HG03565 (cell line): ENCODE data around the gene TCF15.

ENCODE experiments used
- ATAC-seq: cut with Tn5 transposase; IDR thresholded peaks from one replicate; pipeline ENCODE4 v1.9.1; 2021; ENCODE audit warnings: mild to moderate bottlenecking, moderate library complexity; ENCODE audit not compliant: unreplicated experiment

Gene TCF15, protein sequence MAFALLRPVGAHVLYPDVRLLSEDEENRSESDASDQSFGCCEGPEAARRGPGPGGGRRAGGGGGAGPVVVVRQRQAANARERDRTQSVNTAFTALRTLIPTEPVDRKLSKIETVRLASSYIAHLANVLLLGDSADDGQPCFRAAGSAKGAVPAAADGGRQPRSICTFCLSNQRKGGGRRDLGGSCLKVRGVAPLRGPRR

DNA sequence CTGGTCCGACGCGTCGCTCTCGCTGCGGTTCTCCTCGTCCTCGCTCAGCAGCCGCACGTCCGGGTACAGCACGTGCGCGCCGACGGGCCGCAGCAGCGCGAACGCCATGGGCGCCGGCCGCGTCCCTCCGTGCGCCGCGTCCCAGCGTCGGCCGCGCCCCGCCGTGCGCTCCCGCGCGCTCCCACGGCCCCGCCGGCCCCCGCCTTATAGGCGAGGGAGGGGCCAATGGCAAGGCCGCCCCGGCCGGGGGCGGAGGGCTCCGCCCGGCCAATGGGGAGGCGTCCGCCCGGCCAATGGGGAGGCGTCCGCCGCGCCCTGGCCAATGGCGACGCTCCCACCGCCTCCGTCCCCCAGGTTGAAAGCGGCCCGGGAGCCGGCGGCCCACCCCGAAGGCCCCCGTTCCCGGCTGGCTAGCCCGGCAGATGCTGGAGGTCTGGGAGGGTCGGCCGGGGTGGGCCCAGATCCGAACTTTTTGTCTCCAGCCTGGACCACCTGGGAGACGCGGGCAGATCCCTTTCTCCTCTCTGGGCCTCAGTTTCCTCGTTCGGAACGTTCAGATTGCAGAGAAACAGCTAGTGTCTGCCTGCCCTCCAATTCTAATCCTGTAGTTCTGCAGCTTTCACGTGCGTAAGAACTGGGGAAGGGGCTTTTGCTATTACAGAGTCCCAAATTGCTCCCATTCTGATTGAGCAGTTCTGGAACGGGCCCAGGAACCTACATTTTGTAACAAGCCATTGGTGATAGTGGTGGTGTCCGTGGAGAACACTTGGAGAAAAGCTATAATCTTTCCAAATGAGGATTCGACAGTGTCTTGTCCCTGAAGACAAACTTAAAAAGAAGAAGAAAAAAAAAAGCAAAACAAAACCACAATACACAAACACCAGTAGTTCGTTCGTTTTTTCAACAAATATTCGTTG is at the start of gene TCF15:
Gene TCF15, minus strand, starts transcription at position 180 of the 917 bp plus-strand sequence. Its CDS starts 72 bp downstream, at position 108.
- no peak for ATAC-seq

DNA sequence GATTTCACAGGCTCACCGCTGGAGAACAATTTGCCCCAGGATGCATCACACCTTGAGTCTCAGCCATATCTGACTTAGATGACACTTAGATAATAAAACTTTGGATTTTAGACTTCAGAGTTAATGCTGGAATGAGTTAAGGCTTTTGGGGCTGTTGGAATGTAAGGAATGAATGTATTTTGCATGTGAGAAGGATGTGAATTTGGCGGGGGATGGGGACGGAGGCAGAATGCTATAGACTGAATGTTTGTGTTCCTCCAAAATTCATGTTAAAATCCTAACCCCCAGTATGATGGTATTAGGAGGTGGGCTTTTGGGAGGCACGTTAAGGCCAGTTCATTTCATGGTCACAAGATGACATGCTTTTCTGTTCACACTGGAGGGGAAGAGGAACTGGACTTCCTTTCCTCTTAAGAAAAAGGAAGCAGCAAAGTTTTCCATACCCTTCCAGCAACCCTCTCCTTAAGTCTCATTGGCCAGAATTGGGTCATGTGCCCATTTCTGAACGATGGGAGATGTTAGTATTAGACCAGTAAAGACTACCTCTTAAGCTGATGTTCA is 48.7 kb upstream of the TCF15 start:
- no peak for ATAC-seq

DNA sequence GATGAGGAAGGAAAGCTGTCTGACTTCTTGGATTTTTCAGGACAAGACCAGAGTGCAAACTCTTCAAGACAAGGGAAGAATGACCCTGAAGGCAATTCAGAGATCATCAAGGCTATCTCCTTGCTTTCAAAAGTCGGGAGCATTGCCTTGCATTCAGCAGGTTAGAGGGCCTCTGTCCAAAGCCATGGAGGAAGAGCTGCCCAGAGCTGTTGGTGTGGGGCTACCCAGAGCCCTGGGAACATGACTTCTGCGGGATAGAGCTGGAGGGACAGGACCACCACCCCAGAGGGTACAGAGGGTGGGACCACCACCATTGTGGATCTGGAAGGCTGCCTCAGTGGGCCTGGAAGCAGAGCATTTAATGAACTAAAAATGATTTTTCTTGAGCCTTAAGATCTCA is 48.1 kb upstream of the TCF15 start:
- ATAC-seq, result no peak

DNA sequence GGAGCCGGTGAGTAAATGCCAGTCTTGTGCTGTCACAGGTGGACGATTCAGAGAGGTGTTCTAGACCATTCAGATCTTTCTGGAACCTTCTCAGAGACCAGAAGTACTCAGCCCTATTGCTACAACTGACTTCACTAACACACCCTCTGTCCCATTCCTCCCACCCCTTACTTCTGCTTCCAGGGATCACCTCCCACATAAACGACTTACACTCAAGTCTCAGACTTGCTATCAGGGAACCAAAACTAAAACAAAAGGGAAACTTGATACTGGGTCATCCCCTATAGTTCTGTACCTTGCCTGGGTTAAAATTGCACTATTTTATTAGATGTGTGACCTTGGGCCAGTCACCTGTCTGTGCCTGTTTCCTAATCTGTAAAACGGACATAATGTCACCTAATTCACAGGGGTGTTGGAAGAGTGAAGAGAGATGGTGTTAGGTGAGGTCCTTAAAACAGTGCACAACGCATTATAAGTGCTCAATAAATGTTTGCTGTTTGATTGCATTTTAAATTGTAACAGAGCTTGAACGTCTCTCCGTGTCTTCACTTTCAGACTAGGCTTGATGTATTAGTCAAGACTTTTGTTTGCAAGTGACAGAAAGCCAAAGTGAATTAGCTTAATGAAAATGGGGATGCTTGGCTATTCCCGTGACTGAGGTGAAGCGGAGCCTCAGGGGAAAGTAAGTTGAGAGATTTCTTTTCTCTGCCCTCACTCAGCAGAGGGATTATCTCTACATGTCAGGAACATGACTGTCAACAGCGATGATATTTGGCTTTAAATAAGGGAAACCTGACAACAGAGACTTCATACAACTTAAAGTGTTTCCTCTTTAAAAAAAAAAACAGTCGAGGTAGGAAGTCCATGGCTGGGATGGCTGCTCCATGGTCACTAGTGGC is 45.9 kb upstream of the TCF15 start:
- no peak for ATAC-seq

DNA sequence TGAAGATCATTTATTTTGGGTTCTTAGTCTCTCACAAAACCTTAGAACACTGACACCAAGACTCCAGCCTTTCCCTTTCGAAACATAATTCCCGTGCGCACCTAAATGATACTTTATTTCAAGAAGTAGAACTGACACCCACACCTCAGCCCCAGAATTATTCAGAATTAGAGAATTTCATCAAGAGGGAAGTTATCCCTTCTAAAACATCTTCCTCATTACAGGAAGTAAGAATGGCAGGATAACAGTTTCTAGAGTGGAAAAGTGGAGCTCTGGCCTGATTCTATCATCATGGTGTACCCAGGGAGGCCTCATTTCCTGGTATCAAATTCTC is 44.3 kb upstream of the TCF15 start:
- ATAC-seq, result no peak

DNA sequence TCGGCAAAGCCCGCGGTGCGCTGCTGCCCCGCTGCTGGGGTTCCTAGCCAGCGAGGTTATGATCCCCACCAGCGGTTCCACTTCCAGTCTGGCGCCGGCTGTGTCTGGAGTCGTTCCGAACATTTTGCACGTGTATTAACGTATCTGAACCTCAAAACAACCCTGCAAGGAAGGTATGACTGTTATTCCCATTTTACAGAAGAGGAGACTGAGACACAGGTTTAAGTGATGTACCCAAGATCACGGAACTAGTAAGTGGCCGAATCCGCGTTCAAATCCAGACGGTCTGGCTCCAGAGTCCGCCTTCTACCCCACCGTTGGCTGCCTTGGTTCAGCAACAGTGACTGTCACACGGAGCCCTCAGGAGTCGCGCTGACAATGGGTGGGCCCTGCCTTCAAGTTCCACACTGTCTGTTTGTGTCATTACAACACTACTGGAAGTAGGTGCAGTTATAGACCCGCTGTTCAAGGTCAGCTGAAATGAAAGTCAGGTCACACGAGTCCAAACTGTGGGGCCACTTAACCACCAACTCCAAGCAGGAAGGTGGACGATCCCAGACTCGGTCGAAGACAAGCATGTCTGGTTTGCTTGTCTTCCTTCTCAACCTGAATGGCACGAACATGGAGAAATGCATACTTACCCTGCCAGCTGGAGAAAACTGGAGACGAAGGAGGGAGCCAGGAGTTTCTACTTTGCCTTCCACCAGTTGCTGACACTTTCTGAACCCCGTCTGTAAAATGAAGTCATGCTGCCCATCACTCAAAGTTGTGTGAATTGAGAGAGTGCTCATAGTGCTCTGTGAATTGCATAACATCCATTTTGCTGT is 43.7 kb upstream of the TCF15 start:
- no peak for ATAC-seq

DNA sequence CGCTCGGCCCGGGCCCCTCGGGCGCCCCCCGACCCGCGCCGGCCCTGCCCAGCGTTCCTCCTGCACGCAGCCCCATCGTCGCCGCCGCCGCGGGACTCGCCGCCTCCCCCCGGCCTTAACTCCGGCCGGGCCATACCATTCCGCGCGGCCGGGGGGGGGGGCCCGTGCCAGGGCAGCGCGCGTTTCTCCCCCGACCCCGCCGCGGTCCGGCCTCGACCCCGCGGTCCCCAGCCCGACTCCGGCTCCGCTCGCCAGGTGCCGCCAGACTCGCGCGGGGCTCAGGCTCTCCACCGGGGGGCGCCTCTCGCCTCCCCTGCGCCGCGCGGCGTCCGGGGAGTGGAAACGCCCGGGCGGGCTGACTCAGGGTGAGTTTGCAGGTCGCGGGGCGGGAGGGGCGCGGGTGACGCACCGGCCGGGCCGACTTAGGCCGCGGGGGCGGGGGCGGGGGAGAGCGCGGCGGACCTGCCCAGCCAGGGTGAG is 43.0 kb upstream of the TCF15 start, which contains the start of gene SRXN1:
Gene SRXN1, minus strand, starts transcription at position 91 of the 480 bp plus-strand sequence. Its CDS starts 15 bp downstream, at position 76.
- peak; percentile 76 for ATAC-seq

DNA sequence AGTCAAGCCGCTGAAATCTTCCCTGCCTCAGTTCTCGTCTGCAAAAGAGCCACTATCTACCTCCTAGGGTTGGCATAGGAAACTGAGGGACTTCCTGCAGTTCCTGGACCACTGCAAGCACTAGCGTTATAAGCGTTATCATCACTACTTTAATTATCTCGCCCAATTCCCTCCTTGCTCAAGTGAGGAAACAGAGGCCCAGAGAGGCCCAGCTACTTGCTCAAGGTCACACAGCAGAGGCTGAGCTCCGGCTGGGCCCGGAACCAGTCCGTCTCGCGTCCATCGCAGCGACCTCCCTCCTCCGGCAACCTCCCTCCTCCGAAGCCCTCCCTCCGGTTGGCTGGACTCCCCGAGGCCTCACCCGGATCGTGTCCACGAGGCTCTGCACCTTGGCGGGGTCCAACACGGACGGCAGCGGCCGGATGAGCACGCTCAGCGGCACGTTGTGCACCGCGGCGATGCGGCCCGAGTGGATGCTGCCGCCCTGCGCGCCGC is 42.6 kb upstream of the TCF15 start:
- ATAC-seq, result peak; percentile 8

DNA sequence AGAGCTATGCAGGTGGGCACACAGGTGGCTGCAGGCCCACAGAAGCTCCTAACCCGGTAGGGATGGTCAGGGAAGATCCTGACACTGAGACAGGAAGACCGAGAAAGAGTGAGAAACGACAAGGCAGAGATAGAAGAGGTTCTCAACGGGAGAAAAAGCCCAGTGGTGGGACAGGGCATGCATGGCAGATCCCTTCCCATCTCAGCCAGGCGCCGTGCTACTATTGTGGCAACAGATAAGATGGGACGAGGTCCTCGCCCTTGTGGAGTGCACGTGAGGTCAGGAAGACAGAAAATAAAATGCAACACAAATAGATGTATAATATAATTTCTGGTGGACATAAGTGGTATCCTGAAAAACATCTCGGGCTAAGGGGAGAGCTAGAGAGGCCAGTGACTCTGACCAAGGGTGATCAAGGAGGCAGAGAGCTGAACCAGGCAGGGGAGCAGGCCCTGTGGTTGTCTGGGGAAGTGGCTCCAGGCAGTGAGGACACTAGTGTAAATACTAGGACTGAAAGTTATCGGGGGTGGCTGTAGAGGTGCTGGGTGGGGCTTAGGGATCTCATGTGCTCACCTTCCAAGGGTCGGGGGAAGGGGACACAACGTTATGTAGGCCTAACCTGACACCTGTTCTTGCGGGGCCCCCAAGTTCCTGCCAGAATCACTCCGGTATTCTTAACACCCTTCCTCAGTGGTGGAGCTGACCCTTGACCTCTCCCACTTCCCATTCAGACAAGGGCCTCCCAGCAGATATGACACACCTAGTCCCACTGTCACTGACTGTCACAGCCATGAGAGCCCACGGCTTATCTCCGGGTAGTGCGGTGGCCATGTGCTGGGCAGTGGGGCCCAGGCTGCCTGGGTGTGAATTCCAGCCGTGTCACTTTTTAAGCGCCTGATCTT is 41.9 kb upstream of the TCF15 start:
- no peak for ATAC-seq

DNA sequence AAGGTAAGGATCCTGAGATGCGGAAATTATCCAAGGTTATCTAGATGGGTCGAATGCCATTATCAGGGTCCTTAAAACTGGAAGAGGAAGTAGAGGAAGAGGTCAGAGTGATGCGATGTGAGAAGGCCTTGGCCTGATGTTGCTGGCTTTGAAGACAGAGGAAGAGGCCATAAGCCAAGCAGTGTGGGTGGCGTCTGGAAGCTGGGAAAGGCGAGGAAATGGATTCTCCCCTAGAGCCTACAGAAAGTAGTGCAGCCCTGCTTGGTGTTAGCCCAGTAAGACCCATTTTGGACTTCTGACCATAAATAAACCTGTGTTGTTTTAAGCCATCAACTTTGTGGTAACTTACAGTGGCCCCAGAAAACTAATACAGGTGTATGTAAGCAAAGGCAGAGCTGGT is 40.8 kb upstream of the TCF15 start:
- ATAC-seq, result no peak

DNA sequence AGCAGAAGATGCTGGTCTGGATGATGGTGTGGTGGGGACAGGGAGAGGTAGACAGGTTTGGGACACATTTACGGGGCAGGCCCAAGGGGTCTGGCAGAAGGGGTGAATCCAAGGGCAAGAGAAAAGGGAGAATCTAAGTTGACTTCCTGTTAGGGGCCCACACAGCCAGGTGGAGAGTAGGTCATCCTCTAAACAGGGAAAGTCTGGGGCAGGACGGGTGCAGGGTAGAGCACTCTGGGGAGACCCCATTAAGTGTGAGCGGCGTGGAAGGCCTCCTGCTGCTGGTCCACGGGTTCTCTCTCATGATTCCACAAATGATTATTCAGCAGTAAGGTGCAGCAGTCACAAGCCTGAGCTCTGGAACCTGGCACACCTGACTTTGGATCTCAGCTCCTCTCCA is 40.2 kb upstream of the TCF15 start:
- no peak for ATAC-seq

DNA sequence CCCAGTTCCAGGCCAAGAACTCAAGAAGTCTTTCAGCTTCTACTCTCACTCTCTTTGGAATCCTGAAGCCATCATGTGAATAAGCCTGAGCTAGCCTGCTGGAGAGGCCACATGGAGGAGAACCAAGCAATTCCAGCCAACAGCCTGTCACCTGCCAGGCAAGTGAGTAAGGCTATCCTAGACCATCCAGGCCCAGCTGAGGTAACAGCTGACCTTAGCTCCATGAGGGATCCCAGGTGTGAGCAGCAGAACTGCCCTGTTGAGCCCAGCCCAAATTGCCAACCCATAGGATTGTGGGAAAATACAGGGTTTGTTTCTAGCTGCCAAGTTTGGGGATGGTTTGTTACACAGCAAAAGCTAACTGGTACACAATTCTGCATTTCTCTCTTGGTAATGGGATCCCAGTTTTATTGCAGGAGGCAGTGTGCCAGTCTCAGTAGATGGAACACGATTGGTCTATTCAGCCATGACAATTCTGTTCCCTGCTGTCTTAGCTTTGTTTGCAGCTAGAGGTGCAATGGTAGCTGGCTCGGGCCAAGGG is 37.4 kb upstream of the TCF15 start:
- ATAC-seq, result no peak

DNA sequence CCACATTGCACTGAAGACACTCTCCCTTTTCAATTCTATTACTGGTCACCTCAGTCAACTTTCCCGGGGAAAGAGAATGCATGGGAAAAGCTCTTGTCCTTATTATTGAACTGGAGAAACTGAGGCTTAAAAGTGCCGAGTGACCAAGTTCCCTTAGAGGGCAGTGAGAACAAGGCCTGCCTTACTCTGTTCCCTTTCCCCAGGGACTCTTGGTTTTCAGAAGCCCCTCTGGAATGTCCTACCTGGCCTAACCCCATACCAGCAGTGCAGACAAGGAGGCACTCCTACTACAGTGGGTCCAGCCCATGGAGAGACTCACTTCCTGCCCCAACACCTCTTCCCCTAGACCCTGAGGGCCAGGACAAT is 36.7 kb upstream of the TCF15 start:
- no peak for ATAC-seq

DNA sequence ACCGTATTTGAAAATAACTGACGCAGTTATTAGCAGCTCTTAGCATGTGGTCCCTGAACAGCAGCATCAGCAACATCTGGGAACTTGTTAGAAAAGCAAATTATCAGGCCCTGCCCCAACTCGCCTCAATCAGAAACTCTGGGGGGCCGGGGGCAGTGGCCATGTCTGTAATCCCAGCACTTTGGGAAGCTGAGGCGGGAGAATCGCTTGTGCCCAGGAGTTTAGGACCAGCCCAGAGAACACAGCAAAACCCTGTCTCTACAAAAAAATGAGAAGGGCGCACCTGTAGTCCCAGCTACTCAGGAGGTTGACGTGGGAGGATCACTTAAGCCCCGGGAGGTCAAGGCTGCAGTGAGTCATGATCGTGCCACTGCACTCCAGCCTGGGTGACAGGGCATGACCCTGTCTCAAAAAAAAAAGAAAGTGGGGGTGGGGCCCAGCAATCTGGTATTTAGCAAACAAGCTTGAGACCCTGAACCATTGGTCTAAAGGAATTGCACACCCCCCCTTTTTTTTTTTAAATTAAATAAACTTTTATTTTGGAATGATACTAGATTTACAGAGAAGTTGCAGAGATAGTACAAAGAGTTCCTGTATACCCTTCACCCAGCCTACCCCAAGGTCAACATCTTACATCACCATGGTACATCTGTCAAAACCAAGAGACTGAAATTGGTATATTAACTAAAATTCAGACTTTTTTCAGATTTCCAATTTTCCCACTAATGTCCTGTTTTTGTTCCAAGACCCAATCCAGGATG is 36.2 kb upstream of the TCF15 start:
- no peak for ATAC-seq

DNA sequence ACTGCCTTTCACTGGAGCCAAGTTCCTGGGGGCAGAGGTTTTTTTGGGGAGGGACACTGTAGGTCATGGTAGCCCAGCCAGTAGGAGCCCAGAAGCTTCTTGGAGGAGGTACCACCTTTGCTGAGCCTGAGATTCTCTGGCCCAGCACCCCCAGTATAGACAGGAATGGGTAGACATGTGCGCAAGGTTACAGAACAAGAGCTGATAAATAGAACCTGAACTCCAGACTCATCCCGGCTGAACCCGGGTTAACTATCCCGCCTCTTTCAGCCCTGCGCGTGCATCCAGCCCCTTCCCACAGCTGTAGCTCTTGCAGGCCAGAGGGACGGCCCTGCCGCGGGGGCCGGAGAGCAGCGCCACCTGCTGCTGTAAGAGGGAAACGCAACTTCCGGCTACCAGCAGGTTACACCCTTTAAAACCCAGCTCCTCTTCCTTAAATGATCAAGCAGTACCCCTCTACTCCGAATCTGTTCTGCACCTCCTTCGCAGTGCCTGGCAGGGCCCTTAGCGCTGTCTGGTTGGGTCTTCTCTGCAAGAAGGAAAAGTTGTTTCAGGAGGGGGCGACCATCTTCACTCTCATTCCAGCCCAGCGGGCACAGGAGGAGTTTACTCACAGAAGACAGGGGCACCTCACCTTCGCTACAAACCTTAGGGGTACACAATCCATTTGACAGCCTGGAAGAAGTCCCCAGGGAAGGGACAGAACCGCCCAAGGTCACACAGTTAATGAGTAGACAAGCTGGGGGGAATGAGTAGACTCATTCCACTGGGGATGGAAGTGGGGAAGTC is 35.4 kb upstream of the TCF15 start:
- ATAC-seq, result peak; percentile 60

DNA sequence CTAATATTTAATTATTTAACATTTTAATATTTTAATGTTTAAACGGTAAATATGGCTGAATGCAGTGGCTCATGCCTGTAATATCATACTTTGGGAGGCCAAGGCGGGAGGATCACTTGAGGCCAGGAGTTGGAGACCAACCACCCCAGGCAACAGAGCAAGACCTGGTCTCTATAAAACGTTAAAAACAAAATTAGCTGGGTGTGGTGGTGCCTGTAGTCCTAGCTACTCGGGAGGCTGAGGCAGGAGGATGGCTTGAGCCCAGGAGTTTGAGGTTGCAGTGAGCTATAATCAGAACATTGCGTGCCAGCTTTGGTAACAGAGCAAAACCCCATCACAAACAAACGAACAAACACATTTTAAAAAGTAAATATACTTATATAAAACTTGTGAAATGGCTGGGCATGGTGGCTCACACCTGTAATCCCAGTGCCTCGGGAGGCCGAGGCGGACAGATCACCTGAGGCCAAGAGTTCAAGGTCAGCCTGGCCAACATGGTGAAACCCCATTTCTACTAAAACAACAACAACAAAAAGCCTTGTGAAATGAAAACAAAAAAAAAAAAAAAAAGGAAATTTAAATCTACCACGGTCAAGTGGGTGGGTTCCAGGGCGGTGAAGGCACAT is 34.7 kb upstream of the TCF15 start:
- no peak for ATAC-seq
